Smooth muscle cell (in vitro differentiated cells): Measurements from ENCODE around the gene TMEM132C. TPM values are rescaled to one million over a fixed set of nuclear protein-coding genes. Genes with fewer than 3 reads are reported as not detected.
"Not testable (repeated sequence)": the region's sequence is repeated elsewhere in the genome, so short reads cannot be mapped to it uniquely, and the experiment has no call there.

Experiments used
- DNase-seq: peaks from one replicate; lab custom pipeline; 2025; ENCODE audit not compliant: unreplicated experiment; lab: John Stamatoyannopoulos, UW
- H2AFZ ChIP-seq: fragments of 200-600 bp; sonication (generic); 2 replicates; pipeline ENCODE4 v1.6.0; 2016; ENCODE audit warnings: antibody characterized with exemption, low read depth, mild to moderate bottlenecking
- H3F3A ChIP-seq: fragments of 200-600 bp; sonication (generic); 2 replicates; pipeline ENCODE4 v1.6.0; 2017; ENCODE audit warnings: antibody characterized with exemption, low read depth
- H3K27ac ChIP-seq: fragments of 200-600 bp; sonication (generic); 2 replicates; pipeline ENCODE4 v1.5.1; 2016; ENCODE audit warnings: low read depth, mild to moderate bottlenecking
- H3K27me3 ChIP-seq: fragments of 200-600 bp; sonication (generic); 2 replicates; pipeline ENCODE4 v1.6.1; 2016; ENCODE audit warnings: low read depth, mild to moderate bottlenecking
- H3K36me3 ChIP-seq: fragments of 200-600 bp; sonication (generic); 2 replicates; pipeline ENCODE4 v1.5.1; 2016; ENCODE audit warnings: low read depth
- H3K4me1 ChIP-seq: fragments of 200-600 bp; sonication (generic); 2 replicates; pipeline ENCODE4 v1.5.1; 2016; ENCODE audit warnings: low read depth
- H3K4me2 ChIP-seq: fragments of 200-600 bp; sonication (generic); 2 replicates; pipeline ENCODE4 v1.6.0; 2016; ENCODE audit warnings: mild to moderate bottlenecking
- H3K4me3 ChIP-seq: fragments of 200-600 bp; sonication (generic); 2 replicates; pipeline ENCODE4 v1.5.1; 2016; ENCODE audit warnings: mild to moderate bottlenecking
- H3K79me2 ChIP-seq: fragments of 200-600 bp; sonication (generic); 2 replicates; pipeline ENCODE4 v1.6.0; 2016; ENCODE audit warnings: low read depth, mild to moderate bottlenecking
- H3K9ac ChIP-seq: fragments of 200-600 bp; sonication (generic); 2 replicates; pipeline ENCODE4 v1.6.0; 2016; ENCODE audit warnings: low read depth
- H3K9me3 ChIP-seq: fragments of 200-600 bp; sonication (generic); replicated peaks from 2 replicates; pipeline ENCODE4 v1.5.1; 2016; ENCODE audit warnings: low read depth
- H4K20me1 ChIP-seq: fragments of 200-600 bp; sonication (generic); 2 replicates; pipeline ENCODE4 v1.6.0; 2016; ENCODE audit warnings: low read depth
- CTCF ChIP-seq: fragments of 200-600 bp; sonication (generic); IDR thresholded peaks from 2 replicates; pipeline ENCODE4 v1.5.1; 2017; ENCODE audit warnings: borderline replicate concordance, mild to moderate bottlenecking, antibody characterized with exemption; ENCODE audit not compliant: insufficient read depth, poor library complexity, severe bottlenecking
- WGBS: methylation state at CpG from one replicate; pipeline ENCODE4 v1.1.7; 2016; ENCODE audit warnings: low lambda C conversion rate; 5-methylcytosine and 5-hydroxymethylcytosine counted together
- polyA plus RNA-seq: library from polyadenylated mRNA; unstranded; fragments of >200 nt; fragmentation: Nextera tagmentation; extraction: Ambion mirVana; gene quantifications from 2 replicates; pipeline ENCODE4 v1.2.1, GENCODE V29; 2016
- total RNA-seq: library from RNA; depleted of rRNA; stranded (reverse); fragments of >200 nt; gene quantifications from 2 replicates; pipeline ENCODE4 v1.2.3, GENCODE V29; 2014

TMEM132C gene
- total and polyA plus RNA-seq, 2 experiments from 2014 or later, result 0.49 to 0.77 TPM

- Histone ChIP-seq H2AFZ (no peak overlapping the region), H3K9me3 (no peaks in the 10 kb centered on the region), H3K4me2 (no peak overlapping the region), H4K20me1 (no peaks in the 10 kb centered on the region), H3K79me2 (no peaks in the 10 kb centered on the region), H3K9ac (no peak overlapping the region), H3K27ac (no peak overlapping the region), H3F3A (no peaks in the 10 kb centered on the region), H3K4me1 (no peaks in the 10 kb centered on the region), H3K4me3 (no peak overlapping the region), H3K27me3 (no peaks in the 10 kb centered on the region), H3K36me3 (no peaks in the 10 kb centered on the region)
- DNase-seq, result no peak
- WGBS, result 85% methylated on average over 9 of the region's 9 CpGs
- TF ChIP-seq CTCF, result no peak
These were observed 216.7 kb downstream of the TMEM132C start for GRCh38 chr12:128483526-128484255.

GRCh38 chr12:128497376-128497775, 230.4 kb downstream of the TMEM132C start:
- not testable (repeated sequence) for H3K9me3 ChIP-seq, DNase-seq, H3K27ac ChIP-seq, H3K79me2 ChIP-seq, H3K4me2 ChIP-seq, H2AFZ ChIP-seq, H3K27me3 ChIP-seq, H3F3A ChIP-seq, H3K9ac ChIP-seq, H3K36me3 ChIP-seq, H3K4me1 ChIP-seq, H3K4me3 ChIP-seq, H4K20me1 ChIP-seq
- WGBS, result 93% methylated on average over 13 of the region's 13 CpGs

- Histone ChIP-seq H3K27me3 (no peaks in the 10 kb centered on the region), H4K20me1 (no peaks in the 10 kb centered on the region), H3K79me2 (no peaks in the 10 kb centered on the region), H3K36me3 (no peaks in the 10 kb centered on the region), H2AFZ (no peak overlapping the region), H3K27ac (no peak overlapping the region), H3K9ac (no peak overlapping the region), H3K4me1 (no peaks in the 10 kb centered on the region), H3K4me2 (no peak overlapping the region), H3F3A (no peaks in the 10 kb centered on the region), H3K9me3 (no peaks in the 10 kb centered on the region), H3K4me3 (no peak overlapping the region)
- TF ChIP-seq CTCF, result no peak
- no peak for DNase-seq
- 86% methylated on average over 7 of the region's 7 CpGs for WGBS
These were observed 240.5 kb downstream of the TMEM132C start for GRCh38 chr12:128507470-128507869.

GRCh38 chr12:128509170-128509569, 242.2 kb downstream of the TMEM132C start:
- Histone ChIP-seq H3F3A (no peaks in the 10 kb centered on the region), H3K4me2 (no peak overlapping the region), H3K9ac (no peak overlapping the region), H3K27ac (no peak overlapping the region), H3K79me2 (no peaks in the 10 kb centered on the region), H4K20me1 (no peaks in the 10 kb centered on the region), H2AFZ (no peak overlapping the region), H3K36me3 (no peaks in the 10 kb centered on the region), H3K4me1 (peaks cover 6% of the 10 kb centered on the region), H3K9me3 (no peaks in the 10 kb centered on the region), H3K4me3 (no peak overlapping the region), H3K27me3 (no peaks in the 10 kb centered on the region)
- 76% methylated on average over 4 of the region's 4 CpGs for WGBS
- no peak for DNase-seq
- TF ChIP-seq CTCF, result no peak
